GM21619 (cell line): ENCODE data around the gene ATG14.

Source experiments
- ATAC-seq: cut with Tn5 transposase; IDR thresholded peaks from one replicate; pipeline ENCODE4 v1.9.1; 2021; ENCODE audit not compliant: unreplicated experiment

The ATG14 gene

DNA sequence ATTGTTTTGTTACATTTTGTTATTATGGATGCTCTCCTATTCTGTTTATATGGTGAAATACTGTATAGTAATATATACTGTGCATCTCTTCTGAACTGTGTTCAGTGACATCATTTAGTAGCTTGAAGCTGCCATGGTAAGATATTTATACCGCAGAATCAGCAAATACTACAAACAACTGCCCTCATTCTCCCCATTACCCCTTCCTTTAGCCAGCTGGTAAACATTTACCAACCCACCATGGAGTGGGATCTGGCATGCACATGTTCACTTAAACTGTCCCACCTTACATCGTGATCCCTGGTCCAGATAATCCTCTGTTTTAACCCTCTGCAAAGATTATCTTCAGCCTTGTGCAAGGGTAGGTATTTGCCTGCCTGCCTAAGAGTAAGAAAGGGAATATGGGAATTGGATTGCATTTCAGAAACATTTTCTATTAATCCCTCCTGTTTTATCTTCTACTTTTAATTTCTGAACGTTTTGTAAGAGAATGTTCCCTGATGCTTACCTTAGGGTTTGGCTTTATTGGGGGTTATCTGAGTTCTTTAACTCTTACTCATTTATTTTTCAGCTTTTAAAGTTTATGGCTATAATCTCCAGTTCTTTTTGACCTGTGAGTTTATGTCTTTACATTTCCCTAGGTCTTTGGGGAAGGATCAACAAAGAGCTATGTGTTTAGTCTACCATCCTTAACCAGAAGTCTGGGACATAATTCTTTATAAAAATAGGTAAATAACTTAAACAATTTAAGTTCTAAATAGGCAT, 93.9 kb downstream of the ATG14 start:
- ATAC-seq = no peak

DNA sequence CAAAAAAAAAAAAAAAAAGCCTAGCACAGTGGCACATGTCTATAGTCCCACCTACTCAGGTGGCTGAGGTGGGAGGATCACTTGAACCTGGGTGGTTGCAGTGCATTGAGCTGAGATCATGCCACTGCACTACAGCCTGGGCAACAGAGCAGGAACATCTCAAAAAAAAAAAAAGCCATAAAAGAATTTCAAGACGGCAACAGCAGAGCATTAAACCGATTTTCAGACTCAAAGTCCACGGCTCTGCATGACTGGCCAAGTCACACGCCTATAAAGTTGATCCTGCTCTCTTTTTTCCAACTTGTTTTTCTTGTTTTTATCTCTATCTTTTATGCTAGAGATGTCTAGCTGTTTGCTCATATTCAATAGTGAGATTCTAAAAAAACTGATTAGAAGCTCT, 95.1 kb downstream of the ATG14 start:
- no peak for ATAC-seq
